ENCODE results near the gene ZFAND3.

DNA sequence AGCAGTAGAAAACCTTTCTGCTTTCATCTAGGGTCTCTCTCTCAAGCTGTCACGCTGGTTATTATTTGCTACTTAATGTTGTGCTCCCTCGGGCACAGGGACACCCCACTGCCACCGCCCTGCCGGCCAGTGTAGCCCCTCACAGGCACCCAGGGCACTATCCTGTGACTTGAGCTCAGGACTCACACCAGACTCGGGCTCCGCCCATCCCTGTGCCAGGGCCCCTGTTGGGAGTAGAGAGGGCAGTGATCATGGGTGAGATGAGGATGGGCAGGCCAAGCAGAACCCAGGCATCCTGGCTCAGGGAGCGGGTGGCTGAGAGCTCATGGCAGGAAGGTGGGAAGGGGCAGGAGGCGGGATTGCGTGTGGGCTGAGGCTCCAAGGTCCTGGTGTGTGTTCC, 371.9 kb downstream of the ZFAND3 start:
- TF ChIP-seq CEBPB (IDR thresholded peaks at IDR 0.05; ENCODE audit: low read depth, low read length) (no peak), POLR2A (IDR thresholded peaks at IDR 0.05; ENCODE audit: low read depth, low read length) (no peak), RAD21 (IDR thresholded peaks at IDR 0.05; ENCODE audit: low read length) (no peak), RFX5 (IDR thresholded peaks at IDR 0.05; ENCODE audit: low read depth, low read length) (no peak)
- TF ChIP-seq, protein P1, sequence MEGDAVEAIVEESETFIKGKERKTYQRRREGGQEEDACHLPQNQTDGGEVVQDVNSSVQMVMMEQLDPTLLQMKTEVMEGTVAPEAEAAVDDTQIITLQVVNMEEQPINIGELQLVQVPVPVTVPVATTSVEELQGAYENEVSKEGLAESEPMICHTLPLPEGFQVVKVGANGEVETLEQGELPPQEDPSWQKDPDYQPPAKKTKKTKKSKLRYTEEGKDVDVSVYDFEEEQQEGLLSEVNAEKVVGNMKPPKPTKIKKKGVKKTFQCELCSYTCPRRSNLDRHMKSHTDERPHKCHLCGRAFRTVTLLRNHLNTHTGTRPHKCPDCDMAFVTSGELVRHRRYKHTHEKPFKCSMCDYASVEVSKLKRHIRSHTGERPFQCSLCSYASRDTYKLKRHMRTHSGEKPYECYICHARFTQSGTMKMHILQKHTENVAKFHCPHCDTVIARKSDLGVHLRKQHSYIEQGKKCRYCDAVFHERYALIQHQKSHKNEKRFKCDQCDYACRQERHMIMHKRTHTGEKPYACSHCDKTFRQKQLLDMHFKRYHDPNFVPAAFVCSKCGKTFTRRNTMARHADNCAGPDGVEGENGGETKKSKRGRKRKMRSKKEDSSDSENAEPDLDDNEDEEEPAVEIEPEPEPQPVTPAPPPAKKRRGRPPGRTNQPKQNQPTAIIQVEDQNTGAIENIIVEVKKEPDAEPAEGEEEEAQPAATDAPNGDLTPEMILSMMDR (conservative IDR thresholded peaks at IDR 0.05; ENCODE audit: low read depth, low read length), result no peak
- TF ChIP-seq, protein P2, sequence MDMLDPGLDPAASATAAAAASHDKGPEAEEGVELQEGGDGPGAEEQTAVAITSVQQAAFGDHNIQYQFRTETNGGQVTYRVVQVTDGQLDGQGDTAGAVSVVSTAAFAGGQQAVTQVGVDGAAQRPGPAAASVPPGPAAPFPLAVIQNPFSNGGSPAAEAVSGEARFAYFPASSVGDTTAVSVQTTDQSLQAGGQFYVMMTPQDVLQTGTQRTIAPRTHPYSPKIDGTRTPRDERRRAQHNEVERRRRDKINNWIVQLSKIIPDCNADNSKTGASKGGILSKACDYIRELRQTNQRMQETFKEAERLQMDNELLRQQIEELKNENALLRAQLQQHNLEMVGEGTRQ (IDR thresholded peaks at IDR 0.05; ENCODE audit: low read depth, low read length), result no peak

Measured in IMR-90 (cell line).